Stomach (tissue), 9 donors: ENCODE results near the gene HIBCH. TPM values are rescaled to one million over a fixed set of nuclear protein-coding genes. Genes with fewer than 3 reads are reported as not detected.
A peak's percentile ranks its signal among the peaks of the same experiment; 100 is the strongest.

Experiments used
- DNase-seq, 2 donors: peaks; one replicate each; pipeline versions ENCODE4 v3.0.0 to v3.0.0-alpha.2; 2013 to 2019
- H3K27ac ChIP-seq, 5 donors: fragments of 200-600 bp in 4 of 5; sonication (generic) in 4 of 5; one replicate each; pipeline ENCODE4 v1.5.1; 2013 to 2019; ENCODE audit warnings: mild to moderate bottlenecking in 1 of 5, moderate library complexity in 1 of 5
- H3K27me3 ChIP-seq, 3 donors: fragments of 200-600 bp; sonication (generic); one replicate each; pipeline ENCODE4 v1.5.1; 2017 to 2019; ENCODE audit warnings: mixed run types in 1 of 3
- H3K36me3 ChIP-seq, 4 donors: fragments of 200-600 bp; sonication (generic); 1 replicate in 3 of 4; 2 replicates in 1 of 4; pipeline ENCODE4 v1.5.1; 2016 to 2019
- H3K4me1 ChIP-seq, 4 donors: fragments of 200-600 bp; sonication (generic); one replicate each; pipeline ENCODE4 v1.5.1; 2016 to 2019
- H3K4me3 ChIP-seq, 4 donors: fragments of 200-600 bp; sonication (generic) in 3 of 4; one replicate each; pipeline ENCODE4 v1.5.1; 2016 to 2019; ENCODE audit warnings: mild to moderate bottlenecking in 1 of 4
- H3K9me3 ChIP-seq, 4 donors: fragments of 200-600 bp; sonication (generic); one replicate each; pipeline ENCODE4 v1.5.1; 2016 to 2019
- CTCF ChIP-seq, 7 experiments: fragments of 450-650 bp in 4 of 7; fragments of 200-600 bp in 3 of 7; sonication (generic) in 3 of 7; IDR thresholded peaks; one replicate each; pipeline ENCODE4 v1.5.1; 2016 to 2019; ENCODE audit warnings: antibody characterized with exemption in 7 of 7, control low read depth in 2 of 7, mild to moderate bottlenecking in 1 of 7
- EP300 ChIP-seq: sonication (generic); formaldehyde crosslinking; IDR thresholded peaks from one replicate; pipeline ENCODE4 v1.6.1; 2017; ENCODE audit warnings: antibody characterized with exemption
- POLR2A ChIP-seq, 4 donors: fragments of 450-650 bp; IDR thresholded peaks; one replicate each; pipeline ENCODE4 v1.6.1; 2016; ENCODE audit warnings: antibody characterized with exemption in 4 of 4, control low read depth in 2 of 4, mild to moderate bottlenecking in 1 of 4, moderate library complexity in 1 of 4
- POLR2AphosphoS5 ChIP-seq, 3 donors: sonication (generic); formaldehyde crosslinking; IDR thresholded peaks; one replicate each; pipeline ENCODE4 v1.6.1; 2016; ENCODE audit warnings: antibody characterized with exemption in 3 of 3
- WGBS, 5 donors: extraction: QIAGEN DNeasy Blood & Tissue Kit in 3 of 5; methylation state at CpG; one replicate each; pipeline versions ENCODE4 v1.1.5 to v1.1.7; 2013 to 2018; 5-methylcytosine and 5-hydroxymethylcytosine counted together
- intact Hi-C: fragments of 100-400 bp; cut with DNase I; formaldehyde crosslinking; loops from one replicate; pipeline ENCODE4 v1.15.1; 2023; ENCODE audit warnings: low total_unique reads
- polyA plus RNA-seq, 3 donors: library from polyadenylated mRNA; stranded (reverse); fragments of 200-250 nt; gene quantifications; one replicate each; pipeline ENCODE4 v1.2.3, GENCODE V29; 2013
- total RNA-seq, 5 donors: library from RNA; depleted of rRNA; stranded (reverse); fragments of >200 nt; gene quantifications; one replicate each; pipeline versions ENCODE4 v1.1.0 to v1.2.3, GENCODE V29; 2014 to 2016
- donor health status: healthy with polysubstance abuse.
- donor health status: Bipolar disorder and iron deficiency.
- donor health status: healthy.

Gene HIBCH
- total and polyA plus RNA-seq, 8 donors = 10.3 to 93.3 (median 23.1) TPM

- intact Hi-C loops = no loop called here
Measured at GRCh38 chr2:190167702-190168101, 151.9 kb downstream of the HIBCH start.

GRCh38 chr2:190165491-190165890 lies 154.1 kb downstream of the HIBCH start:
- intact Hi-C loops = no loop called here
- WGBS, 5 donors = 91 to 97% (median 95%) methylated on average over 1 of the region's 1 CpG
- TF ChIP-seq CTCF (IDR thresholded peaks at IDR 0.05) (no peak), EP300 (no peak), POLR2A (IDR thresholded peaks at IDR 0.05) (no peak), POLR2AphosphoS5 (IDR thresholded peaks at IDR 0.05) (no peak)

More at GRCh38 chr2:190167702-190168101, 151.9 kb downstream of the HIBCH start:
- Histone ChIP-seq H3K36me3 (no peaks in the 10 kb centered on the region), H3K4me1 (no peaks in the 10 kb centered on the region), H3K9me3 (peaks cover 0 to 6% (median 2%) of the 10 kb centered on the region in 4 donors), H3K27ac (no peak overlapping the region), H3K27me3 (no peaks in the 10 kb centered on the region), H3K4me3 (no peak overlapping the region)
- no peak for TF ChIP-seq POLR2AphosphoS5 (IDR thresholded peaks at IDR 0.05)
- TF ChIP-seq CTCF (IDR thresholded peaks at IDR 0.05) = no peak
- TF ChIP-seq EP300 = no peak
- no peak for TF ChIP-seq POLR2A (IDR thresholded peaks at IDR 0.05)
- 91 to 93% (median 92%) methylated on average over 5 of the region's 5 CpGs for WGBS, 5 donors
- DNase-seq = no peak

GRCh38 chr2:190162851-190163250 lies 156.8 kb downstream of the HIBCH start:
- Histone ChIP-seq H3K4me1 (no peaks in the 10 kb centered on the region), H3K4me3 (no peak overlapping the region), H3K27me3 (no peaks in the 10 kb centered on the region), H3K9me3 (peaks cover 0 to 5% (median 0%) of the 10 kb centered on the region in 4 donors), H3K36me3 (no peaks in the 10 kb centered on the region), H3K27ac (no peak overlapping the region)
- TF ChIP-seq CTCF (IDR thresholded peaks at IDR 0.05) (no peak), EP300 (no peak), POLR2AphosphoS5 (IDR thresholded peaks at IDR 0.05) (no peak), POLR2A (IDR thresholded peaks at IDR 0.05) (no peak)
- intact Hi-C loops = no loop called here
- no peak for DNase-seq
- WGBS, 5 donors = 92 to 98% (median 94%) methylated on average over 10 to 11 of the region's 11 CpGs

More at GRCh38 chr2:190165491-190165890, 154.1 kb downstream of the HIBCH start:
- no peak overlapping the region for H3K27ac ChIP-seq
- no peak overlapping the region for H3K4me3 ChIP-seq
- H3K27me3 ChIP-seq = no peaks in the 10 kb centered on the region
- no peaks in the 10 kb centered on the region for H3K4me1 ChIP-seq
- DNase-seq = no peak
- no peaks in the 10 kb centered on the region for H3K36me3 ChIP-seq
- peaks cover 0 to 6% (median 2%) of the 10 kb centered on the region in 4 donors for H3K9me3 ChIP-seq

GRCh38 chr2:190159453-190159852 lies 160.2 kb downstream of the HIBCH start:
- Histone ChIP-seq H3K36me3 (no peaks in the 10 kb centered on the region), H3K4me1 (no peaks in the 10 kb centered on the region), H3K27me3 (no peaks in the 10 kb centered on the region), H3K9me3 (no peaks in the 10 kb centered on the region), H3K4me3 (no peak overlapping the region), H3K27ac (peak overlapping the region in 1 of 5 donors; percentile 15)
- intact Hi-C loops = no loop called here
- DNase-seq = peak in 1 of 2 donors; percentile 73
- 51 to 89% (median 72%) methylated on average over 3 of the region's 3 CpGs for WGBS, 5 donors
- no peak for TF ChIP-seq CTCF (IDR thresholded peaks at IDR 0.05)
- peak in 1 of 3 donors; percentile 17 for TF ChIP-seq POLR2AphosphoS5 (IDR thresholded peaks at IDR 0.05)
- no peak for TF ChIP-seq EP300
